Keratinocyte (primary cell): Measurements from ENCODE around the gene ZDHHC1.

Experiments used
- CTCF ChIP-seq, 3 experiments: IDR thresholded peaks in 1 of 3; conservative IDR thresholded peaks in 1 of 3; optimal IDR thresholded peaks in 1 of 3; 2 replicates in 2 of 3; 3 replicates in 1 of 3; pipeline versions ENCODE3 to v1.5.1; 2011; ENCODE audit warnings: low read length in 3 of 3, mild to moderate bottlenecking in 3 of 3, moderate library complexity in 2 of 3, control low read depth in 1 of 3, inconsistent platforms in 1 of 3; ENCODE audit not compliant: insufficient read depth in 2 of 3; ENCODE audit errors: extremely low read depth in 1 of 3
- EZH2 ChIP-seq: IDR thresholded peaks from one replicate; pipeline ENCODE4 v1.6.1; 2012; ENCODE audit warnings: inconsistent platforms, mild to moderate bottlenecking, low read length, moderate library complexity

- TF ChIP-seq CTCF (optimal IDR thresholded peaks at IDR 0.05 in 1 of 3, IDR thresholded peaks at IDR 0.05 in 1 of 3, conservative IDR thresholded peaks at IDR 0.05 in 1 of 3; ENCODE audit: extremely low read depth in 1 of 3, insufficient read depth in 2 of 3, low read length in 3 of 3) = no peak
- TF ChIP-seq EZH2 = no peak
These were observed 24.6 kb downstream of the ZDHHC1 start for GRCh38 chr16:67391424-67392300.
